Measurements from ENCODE around the gene DYNLT3. TPM values are rescaled to one million over a fixed set of nuclear protein-coding genes. Genes with fewer than 3 reads are reported as not detected.

DYNLT3 gene
- total RNA-seq, 1 donor from 2014 or later, result 13.7 TPM

DNA sequence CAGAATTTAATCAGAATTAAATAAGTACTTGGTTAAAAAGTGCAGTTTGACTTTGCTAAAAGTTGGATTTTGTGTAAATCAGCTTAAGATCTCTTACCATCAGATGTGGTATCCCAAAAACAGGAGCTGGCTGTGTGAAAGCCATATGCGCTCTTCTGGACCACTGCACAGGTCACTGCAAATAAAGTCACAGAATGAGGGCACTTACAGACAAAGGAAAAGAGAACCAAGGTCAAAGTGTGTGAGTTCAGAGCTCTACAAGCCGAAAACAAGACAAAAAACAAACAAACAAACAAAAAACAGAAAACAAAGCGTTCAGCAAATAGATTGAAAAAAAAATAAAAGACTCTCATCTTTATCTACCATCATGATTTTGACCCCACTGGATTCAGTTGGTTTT is 6.4 kb downstream of the DYNLT3 start:
- DNase-seq, result no peak

DNA sequence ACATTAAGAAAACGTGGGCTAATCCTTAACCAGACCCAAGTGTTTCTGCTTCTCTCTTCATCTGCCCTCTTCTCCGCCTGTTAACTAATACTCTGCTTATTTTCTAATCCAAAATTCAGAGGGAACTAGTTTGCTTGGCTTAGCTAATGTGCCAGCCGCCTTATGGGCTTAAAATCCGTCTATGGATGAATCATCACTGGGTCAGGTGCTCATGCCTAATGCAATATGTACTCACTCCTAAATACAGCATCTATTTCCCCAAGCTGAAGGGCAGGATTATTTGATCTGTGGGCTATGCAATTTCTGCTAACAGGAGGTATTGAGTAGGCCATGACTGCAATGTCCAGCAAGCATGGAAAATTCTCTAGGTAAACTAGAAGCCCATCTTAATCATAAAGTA is 12.4 kb downstream of the DYNLT3 start:
- DNase-seq, result no peak

- no peak for DNase-seq
Observed at GRCh38 chrX:37830371-37830770, 17.0 kb downstream of the DYNLT3 start.

DNA sequence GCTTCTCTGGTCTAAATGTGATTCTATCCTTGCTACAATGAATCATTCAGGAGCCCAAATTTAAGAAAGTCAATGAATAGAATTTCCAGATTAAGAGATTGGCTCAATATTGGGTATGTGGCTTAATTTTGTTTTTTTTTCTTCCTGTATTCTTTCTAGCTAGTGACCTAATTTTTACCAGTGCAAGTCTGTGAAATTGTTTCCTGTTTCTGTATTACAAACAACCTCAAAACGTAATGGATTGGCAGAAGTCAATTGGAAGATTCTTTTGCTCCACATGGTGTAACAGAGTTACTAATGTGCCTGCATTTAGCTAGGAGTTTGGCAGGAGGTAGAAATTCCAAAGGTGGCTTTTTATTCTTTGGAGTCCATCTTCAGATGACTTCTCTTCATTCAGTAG is 17.6 kb downstream of the DYNLT3 start:
- no peak for DNase-seq

DNA sequence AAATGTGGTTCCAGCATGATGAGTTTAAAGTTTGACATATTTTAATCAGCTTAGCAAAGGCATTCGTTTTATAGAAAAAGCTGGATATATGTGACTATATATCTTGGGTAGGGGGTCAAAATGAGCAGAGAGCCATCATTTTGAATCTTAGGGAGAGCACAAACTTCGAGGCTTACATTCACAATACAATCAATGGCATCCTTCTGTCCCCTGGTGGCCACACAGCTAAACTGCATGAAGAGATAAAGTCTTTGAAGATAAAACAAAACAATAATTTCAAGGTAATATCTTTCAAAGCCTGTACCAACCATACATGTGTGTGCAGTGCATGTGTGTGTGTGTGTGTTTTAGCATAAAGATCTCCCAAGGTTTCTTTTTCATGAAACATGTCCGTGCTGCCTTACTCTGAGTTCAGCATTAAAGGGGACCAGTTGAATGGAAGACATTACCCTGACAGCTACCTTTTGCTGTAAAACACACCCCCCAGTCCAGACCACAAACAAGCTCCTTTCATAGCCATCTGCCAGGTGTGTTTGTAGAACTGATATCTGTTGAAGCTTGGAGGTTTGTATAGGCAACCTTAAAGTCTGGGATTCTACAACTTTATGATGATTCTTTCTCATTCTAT is 22.0 kb downstream of the DYNLT3 start:
- no peak for DNase-seq

- DNase-seq, result no peak
Observed at GRCh38 chrX:37824491-37825214, 22.7 kb downstream of the DYNLT3 start.

DNA sequence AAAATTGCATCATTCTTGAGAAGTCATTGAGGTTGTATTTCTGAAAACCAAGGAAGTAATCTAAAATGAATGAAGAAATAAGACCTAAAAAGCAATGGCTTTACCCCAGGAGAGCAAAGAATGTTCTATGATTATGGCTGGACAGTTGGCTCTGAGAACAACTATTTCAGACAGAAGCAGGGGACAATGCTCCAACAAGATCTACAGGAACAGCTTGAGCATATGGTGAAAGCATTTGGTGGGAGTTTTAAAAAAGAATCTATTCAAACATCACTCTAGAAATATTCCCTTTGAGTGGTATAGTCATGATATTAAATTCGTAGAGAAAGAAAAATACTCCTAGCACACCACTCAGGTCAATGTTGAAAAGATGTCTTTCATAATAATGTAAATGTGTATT is 26.7 kb downstream of the DYNLT3 start:
- DNase-seq, result no peak

DNA sequence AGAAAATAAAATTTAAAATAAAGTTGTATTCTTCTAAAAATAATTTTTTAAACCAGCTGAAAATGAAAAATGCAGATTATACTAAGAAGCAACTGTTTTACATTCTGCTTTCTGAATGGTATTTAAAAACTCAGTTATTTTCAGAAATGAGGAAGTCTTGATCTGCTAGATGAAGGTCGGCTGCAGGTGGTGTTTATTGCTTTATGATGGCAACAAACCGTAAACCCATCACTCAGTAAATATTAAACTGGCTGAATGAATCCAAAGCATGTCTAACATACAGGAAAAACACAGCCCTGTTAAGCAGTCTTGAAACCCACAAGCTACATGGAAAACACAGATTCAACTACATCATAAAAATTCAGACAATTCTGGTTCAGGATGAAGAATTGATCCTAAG is 29.3 kb downstream of the DYNLT3 start:
- DNase-seq, result no peak

- DNase-seq, result no peak
Observed at GRCh38 chrX:37817579-37817978, 29.8 kb downstream of the DYNLT3 start.

DNA sequence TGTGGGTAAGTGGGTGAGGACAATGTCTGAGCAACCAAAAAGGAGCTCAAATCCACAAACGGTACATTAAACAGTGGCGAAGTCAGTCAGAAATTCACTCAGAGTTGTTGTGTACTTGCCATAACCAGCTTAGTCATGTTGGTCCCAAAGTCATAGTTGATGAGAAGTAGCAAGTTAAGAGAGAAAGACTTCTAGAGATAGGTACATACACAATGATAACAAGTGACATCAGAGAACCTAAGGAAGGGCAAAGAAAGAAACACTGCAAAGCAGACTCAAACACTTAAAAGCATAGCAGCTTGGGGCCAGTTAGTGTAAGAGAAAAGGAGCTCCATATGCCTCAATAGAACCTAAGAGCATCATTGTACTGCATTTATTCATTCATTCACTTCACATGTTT is 30.2 kb downstream of the DYNLT3 start:
- no peak for DNase-seq

GRCh38 chrX:37816766-37817165 is 30.6 kb downstream of the DYNLT3 start:
- no peak for DNase-seq

DNA sequence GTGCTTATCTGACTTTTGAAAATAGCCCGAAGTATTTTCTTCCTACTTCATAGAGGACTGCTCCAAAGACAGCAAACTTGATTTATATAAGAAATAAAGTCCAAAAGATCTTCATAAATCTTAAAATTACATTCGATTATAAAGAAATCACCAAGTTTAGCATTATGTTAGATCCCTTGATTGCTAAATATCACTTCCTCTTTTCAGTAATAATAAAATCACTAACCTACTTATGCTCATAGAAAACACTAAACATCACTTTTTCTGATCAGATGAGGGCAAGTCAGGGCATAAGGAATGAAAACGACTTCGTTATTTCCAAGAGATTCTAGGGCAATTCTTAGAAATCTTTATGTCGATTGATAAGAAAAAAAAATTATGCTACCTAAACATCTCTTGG is 32.0 kb downstream of the DYNLT3 start:
- DNase-seq, result no peak

DNA sequence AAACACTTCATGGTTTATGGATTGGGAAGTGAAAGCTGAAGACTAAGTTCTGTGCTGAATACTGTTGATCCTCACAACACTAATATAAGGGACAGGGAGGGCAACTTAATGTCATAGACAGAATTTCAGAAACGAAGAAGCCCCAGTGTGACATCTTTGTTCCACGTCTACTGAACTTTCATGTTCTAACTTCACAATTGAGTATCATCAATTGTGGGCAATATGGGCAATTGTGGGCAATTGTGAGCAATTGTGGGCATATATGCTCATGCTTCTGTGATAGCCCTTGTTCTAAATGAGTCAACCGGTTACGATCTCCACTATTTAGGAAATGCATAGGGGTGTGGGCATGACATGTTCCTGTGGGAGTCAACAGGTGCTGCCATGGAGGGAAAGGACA is 33.8 kb downstream of the DYNLT3 start:
- DNase-seq, result no peak

DNA sequence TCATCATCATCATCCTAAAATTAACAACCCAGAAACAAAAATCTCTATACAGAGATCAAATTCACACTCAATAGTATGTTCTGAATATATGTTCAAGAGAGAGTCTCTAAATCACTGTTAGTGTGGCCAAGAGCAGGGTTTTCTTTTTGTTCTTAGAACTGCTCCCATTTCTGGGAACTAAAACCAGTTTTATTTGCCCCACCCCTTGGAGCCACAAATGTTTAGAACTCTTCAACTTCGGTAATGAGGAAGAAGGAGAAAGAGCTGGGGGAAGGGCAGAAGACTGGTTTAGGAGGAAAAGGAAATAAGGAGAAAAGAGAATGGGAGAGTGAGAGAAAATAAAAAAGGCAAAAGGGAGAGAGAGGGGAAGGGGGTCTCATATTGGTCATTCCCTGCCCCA is 35.3 kb downstream of the DYNLT3 start:
- DNase-seq, result no peak

GRCh38 chrX:37809970-37810369 is 37.4 kb downstream of the DYNLT3 start:
- no peak for DNase-seq

DNA sequence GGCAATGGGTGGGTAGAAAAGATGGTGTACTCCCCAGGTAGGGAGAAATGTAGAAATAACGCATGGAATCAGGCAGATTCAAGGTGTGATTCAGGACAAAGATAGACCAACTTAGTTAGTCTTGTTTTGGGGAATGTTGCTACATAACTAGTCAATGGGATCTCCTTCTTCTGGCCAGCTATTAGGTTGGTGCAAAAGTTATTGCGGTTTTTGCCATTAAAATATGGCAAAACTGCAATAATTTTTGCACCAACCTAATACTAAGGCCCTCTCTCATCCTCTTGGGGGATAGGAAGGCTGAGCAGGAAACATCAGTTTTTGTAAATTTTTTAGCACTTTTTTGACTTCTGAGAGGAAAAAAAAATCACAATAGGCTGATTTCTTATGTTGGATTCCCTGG is 44.3 kb downstream of the DYNLT3 start:
- DNase-seq, result no peak

DNA sequence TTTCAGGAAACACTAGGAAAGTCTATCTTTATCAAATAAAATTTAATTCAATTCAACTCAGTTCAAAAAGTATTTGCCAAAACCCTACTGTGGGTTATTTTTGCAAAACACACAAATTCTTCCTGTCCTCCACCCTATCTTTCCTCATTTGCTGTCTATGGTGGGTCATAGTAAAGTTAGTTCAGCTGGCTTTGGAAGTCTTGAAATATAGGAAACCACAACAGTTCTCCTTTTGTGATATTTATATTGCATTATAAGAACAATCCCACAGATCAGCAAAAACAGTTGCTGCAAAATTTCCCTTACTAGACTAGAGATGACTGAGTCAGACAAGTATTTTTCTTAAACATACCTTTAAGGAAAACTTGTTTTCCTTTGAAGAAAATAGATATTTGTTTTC is 45.3 kb downstream of the DYNLT3 start:
- DNase-seq, result no peak

- DNase-seq, result no peak
Observed at GRCh38 chrX:37800717-37801116, 46.7 kb downstream of the DYNLT3 start.

DNA sequence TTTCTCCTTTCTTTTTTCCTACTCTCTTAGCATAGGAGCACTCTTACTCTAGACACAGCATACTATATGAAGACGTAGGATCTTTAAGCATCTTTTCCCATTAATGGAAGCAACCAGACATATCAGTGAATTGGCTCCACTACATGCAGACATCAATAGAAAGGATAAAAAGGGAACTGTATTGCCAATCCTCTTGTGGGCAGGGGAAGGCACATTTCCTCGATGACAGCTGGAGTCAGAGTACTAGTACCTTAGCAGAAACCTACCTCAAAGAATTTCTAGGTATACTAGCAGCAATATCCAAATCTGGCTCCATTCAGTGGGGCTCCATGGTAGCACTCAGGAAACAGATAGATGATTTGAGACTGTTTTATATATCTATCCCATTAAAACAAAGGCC is 47.4 kb downstream of the DYNLT3 start:
- DNase-seq, result no peak

- DNase-seq, result no peak
Observed at GRCh38 chrX:37796805-37797204, 50.6 kb downstream of the DYNLT3 start.

DNA sequence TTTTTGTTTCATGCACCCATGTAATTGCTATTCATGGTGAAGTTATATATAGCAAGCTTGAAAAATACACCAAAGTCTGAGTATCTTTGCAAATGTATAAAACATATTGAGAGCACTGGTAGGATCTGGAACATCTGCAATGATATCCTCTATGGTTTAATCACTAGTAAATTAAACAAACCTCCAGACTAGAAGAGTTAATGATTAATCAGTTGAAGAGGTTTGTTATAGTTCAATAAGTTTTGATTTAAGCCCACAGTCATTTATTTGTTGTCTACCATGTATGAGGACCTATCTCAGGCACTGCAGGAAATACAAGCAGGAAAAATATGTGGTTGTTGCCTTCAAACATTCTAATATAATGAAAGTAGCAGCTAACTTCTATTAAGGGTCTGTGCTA is 51.1 kb downstream of the DYNLT3 start:
- DNase-seq, result no peak

All from skin of body (tissue), 2 donors.